Measurements from ENCODE around the gene DLD. TPM values are rescaled to one million over a fixed set of nuclear protein-coding genes. Genes with fewer than 3 reads are reported as not detected.

DLD gene
- total and polyA plus RNA-seq, 3 donors from 2014 or later, result 50.2 to 63.7 (median 57.3) TPM

Other genes with a start within 250 kb of the DLD start
- under 1 TPM; 0.43 to 0.79 TPM for gene SLC26A4, start 230.4 kb upstream of the DLD start, total RNA-seq
- 1.7 TPM for gene SLC26A4, start 230.4 kb upstream of the DLD start, polyA plus RNA-seq (ENCODE audit: insufficient read depth, low read depth, low replicate concordance)
- gene CBLL1, start 147.0 kb upstream of the DLD start, total RNA-seq, result 10 to 100 TPM; 29.2 to 42.6 TPM
- 58.1 TPM for gene CBLL1, start 147.0 kb upstream of the DLD start, polyA plus RNA-seq (ENCODE audit: insufficient read depth, low read depth, low replicate concordance)
- gene SLC26A3, start 88.0 kb upstream of the DLD start, total RNA-seq, result 1 to 10 TPM in 1 of 2 donors, not detected in 1; 1.1 TPM
- gene SLC26A3, start 88.0 kb upstream of the DLD start, polyA plus RNA-seq (ENCODE audit: insufficient read depth, low read depth, low replicate concordance), result 1.3 TPM
- 10 to 100 TPM; 42.0 to 65.2 TPM for gene LAMB1, start 112.0 kb downstream of the DLD start, total RNA-seq
- gene LAMB1, start 112.0 kb downstream of the DLD start, polyA plus RNA-seq (ENCODE audit: insufficient read depth, low read depth, low replicate concordance), result 43.1 TPM
- gene LAMB4, start 239.2 kb downstream of the DLD start, total RNA-seq, result 1 to 10 TPM; 3.0 to 3.1 TPM
- gene LAMB4, start 239.2 kb downstream of the DLD start, polyA plus RNA-seq (ENCODE audit: insufficient read depth, low read depth, low replicate concordance), result 2.8 TPM

Measured in testis (tissue), 3 donors.